NB4 (cell line): ENCODE data around the gene CCNT1.

Experiments used
- DNase-seq: peaks from one replicate; pipeline ENCODE4 v3.0.0; 2010; ENCODE audit warnings: low read depth
- H3K4me3 ChIP-seq: one replicate; pipeline ENCODE4 v1.5.1; 2011; ENCODE audit warnings: mild to moderate bottlenecking, low read depth, low read length, moderate library complexity
- MYC ChIP-seq: IDR thresholded peaks from 2 replicates; pipeline ENCODE4 v1.6.1; 2011; ENCODE audit warnings: low read depth, low read length
- POLR2A ChIP-seq: IDR thresholded peaks from 2 replicates; pipeline ENCODE4 v1.6.1; 2011; ENCODE audit warnings: mild to moderate bottlenecking; ENCODE audit not compliant: insufficient read length; ENCODE audit errors: extremely low read depth
- TF ChIP-seq, protein P1 (sequence below): IDR thresholded peaks from 2 replicates; pipeline ENCODE4 v1.6.1; 2011; ENCODE audit warnings: low read depth, low read length
- TF ChIP-seq, protein P2 (sequence below): IDR thresholded peaks from one replicate; pipeline ENCODE4 v1.5.1; 2012; ENCODE audit warnings: low read depth, low read length

CCNT1 gene

DNA sequence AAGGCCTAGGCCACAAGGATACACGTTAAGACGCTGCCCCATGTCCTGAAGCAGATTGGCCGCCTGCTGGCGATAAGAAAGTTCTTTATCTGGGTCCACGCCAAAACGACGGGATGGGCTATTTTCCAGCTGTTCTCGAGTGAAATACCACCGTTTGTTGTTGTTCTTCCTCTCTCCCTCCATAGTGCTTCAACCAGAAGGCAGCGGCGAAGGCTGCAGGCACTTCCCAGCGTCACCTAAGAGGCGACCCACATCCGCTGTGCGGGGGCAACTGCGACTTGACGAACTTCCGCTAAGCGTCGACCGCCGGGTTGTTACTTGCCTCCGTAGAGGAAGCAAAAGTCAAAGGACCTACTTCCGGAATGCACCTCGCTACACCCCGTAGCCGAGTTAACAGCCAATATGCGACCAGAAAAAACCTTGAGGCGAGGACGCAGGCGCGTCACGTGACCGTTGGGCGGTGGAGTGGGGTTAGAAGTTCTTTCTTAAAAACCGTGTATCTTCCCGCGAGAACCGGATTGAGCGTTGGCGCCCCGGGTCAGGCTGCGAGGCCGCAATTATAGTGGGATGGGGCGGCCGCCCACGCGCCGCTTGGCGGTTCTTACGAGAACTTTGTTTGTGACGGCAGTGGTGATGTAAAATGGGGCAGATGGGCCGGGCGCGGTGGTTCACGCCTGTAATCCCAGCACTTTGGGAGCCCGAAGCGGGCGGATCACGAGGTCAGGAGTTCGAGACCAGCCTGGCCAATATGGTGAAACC, at the start of gene CCNT1:
TSS of gene CCNT1 (minus strand) at position 215 of the 759 bp plus-strand sequence. CDS start at position 183, 32 bp downstream.
- H3K4me3 ChIP-seq: peak within 1 kb of the TSS; percentile 99
- peak; percentile 100 for DNase-seq
- no peak; the same call in none of the 2 replicates for TF ChIP-seq MYC
- TF ChIP-seq POLR2A: peak; percentile 68
- TF ChIP-seq, protein P1, sequence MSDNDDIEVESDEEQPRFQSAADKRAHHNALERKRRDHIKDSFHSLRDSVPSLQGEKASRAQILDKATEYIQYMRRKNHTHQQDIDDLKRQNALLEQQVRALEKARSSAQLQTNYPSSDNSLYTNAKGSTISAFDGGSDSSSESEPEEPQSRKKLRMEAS: peak; percentile 97

DNA sequence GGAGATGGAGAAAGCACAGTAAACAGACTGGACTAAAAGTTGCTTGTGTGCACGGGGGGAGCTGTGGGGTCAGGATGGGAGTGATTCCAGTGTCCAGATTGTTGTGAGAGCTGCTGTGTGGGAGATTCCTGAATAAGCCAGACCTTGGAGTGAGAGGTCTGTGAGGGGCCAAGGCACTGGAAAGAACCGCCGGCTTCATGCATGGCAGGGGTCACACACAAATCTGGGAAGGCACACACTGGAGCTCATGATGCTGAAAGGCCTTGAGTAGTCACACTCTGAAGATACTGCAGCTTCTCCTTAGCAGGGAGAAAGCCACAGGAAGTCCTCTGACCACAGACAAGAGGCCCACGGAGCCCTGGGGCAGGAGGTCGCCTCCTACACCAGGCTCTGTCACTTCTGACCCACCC, 49.3 kb upstream of the CCNT1 start:
- TF ChIP-seq MYC: peak; percentile 30; the same call in 1 of the 2 replicates
- TF ChIP-seq, protein P1: 0 out of 2 replicates have a peak, but pooled peaks have one; percentile 4
- TF ChIP-seq POLR2A: no peak
- TF ChIP-seq, protein P2, sequence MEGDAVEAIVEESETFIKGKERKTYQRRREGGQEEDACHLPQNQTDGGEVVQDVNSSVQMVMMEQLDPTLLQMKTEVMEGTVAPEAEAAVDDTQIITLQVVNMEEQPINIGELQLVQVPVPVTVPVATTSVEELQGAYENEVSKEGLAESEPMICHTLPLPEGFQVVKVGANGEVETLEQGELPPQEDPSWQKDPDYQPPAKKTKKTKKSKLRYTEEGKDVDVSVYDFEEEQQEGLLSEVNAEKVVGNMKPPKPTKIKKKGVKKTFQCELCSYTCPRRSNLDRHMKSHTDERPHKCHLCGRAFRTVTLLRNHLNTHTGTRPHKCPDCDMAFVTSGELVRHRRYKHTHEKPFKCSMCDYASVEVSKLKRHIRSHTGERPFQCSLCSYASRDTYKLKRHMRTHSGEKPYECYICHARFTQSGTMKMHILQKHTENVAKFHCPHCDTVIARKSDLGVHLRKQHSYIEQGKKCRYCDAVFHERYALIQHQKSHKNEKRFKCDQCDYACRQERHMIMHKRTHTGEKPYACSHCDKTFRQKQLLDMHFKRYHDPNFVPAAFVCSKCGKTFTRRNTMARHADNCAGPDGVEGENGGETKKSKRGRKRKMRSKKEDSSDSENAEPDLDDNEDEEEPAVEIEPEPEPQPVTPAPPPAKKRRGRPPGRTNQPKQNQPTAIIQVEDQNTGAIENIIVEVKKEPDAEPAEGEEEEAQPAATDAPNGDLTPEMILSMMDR: no peak
- no peak overlapping the region for H3K4me3 ChIP-seq

DNA sequence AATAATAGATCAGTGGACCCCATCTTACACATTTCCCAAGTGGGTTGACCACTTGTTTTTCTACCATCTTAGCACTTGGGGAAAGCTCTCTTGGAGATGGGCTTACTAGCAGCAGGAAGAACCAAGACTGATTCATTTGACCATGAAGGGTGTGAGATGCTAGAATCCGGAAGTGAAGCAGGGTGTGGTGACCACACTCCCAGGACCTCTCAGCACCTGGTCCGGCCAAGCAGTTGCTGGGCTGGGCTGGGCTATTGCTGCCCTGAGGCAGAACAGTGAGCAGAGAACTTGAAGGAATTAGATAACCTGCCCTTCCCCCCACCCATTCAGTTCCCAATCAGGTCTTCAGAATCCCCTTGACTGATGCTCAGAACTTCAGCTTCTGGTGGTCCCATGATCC, 48.0 kb upstream of the CCNT1 start:
- TF ChIP-seq POLR2A (no peak), MYC (no peak)
- TF ChIP-seq, protein P1: no peak
- TF ChIP-seq, protein P2: no peak
- H3K4me3 ChIP-seq: no peak overlapping the region
- DNase-seq: peak; percentile 33

More for the DNA sequence above, 49.3 kb upstream of the CCNT1 start:
- DNase-seq: peak; percentile 88

DNA sequence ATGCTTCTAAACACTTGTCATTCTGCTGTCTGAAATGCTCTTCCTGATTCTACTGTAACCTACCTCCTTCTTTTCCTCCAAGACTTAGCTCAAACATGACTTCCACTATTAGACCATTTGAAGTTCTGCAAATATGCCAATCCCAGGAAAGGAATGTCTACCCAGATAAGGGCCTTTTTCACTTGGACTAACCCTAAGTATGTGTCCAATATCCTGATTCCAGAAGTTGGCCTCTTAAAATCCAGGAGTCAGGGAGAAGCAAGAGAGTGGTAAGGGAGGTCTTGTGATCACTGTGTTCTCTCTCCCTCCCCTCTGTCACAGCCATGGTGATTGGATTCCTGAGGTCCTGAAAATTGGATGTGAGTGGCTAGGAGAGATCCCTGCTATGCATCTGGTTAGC, 42.2 kb upstream of the CCNT1 start:
- DNase-seq: no peak
- TF ChIP-seq MYC (no peak), POLR2A (no peak)
- TF ChIP-seq, protein P1: no peak
- TF ChIP-seq, protein P2: no peak
- no peak overlapping the region for H3K4me3 ChIP-seq

DNA sequence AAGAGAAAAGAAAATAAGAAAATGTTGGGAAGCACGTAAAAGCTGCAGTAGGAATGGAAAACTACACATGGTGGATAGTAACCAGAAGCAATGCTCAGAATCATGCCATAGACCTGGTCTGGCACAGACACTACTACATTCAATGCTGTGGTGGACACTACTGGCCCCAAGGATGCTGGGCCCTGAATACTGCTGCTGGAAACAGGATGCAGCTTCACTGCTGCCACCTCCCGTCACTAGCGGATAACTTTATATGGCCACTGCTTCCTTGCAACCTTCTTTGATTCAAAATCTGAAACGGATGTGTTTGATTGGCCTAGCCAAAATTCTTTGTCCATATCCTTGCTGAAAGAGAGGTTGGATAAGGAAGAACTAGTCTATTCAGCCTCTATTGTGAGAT, 41.7 kb upstream of the CCNT1 start:
- no peak overlapping the region for H3K4me3 ChIP-seq
- TF ChIP-seq POLR2A (no peak), MYC (no peak)
- TF ChIP-seq, protein P2: no peak
- TF ChIP-seq, protein P1: no peak
- DNase-seq: no peak

GRCh38 chr12:48750769-48751356, 34.4 kb upstream of the CCNT1 start:
- no peak for TF ChIP-seq POLR2A
- TF ChIP-seq, protein P2: no peak
- TF ChIP-seq, protein P1: no peak
- TF ChIP-seq MYC: no peak
- H3K4me3 ChIP-seq: no peak overlapping the region
- no peak for DNase-seq
